Mucosa of rectum (tissue), 2 donors: ENCODE data around the gene CTIF.

Experiments used
- H3K27ac ChIP-seq, 2 donors: one replicate each; pipeline ENCODE4 v1.7.0; 2013; ENCODE audit warnings: inconsistent platforms in 2 of 2, low read depth in 2 of 2, low read length in 2 of 2
- H3K27me3 ChIP-seq, 2 donors: one replicate each; pipeline ENCODE4 v1.7.0; 2013; ENCODE audit warnings: low read length in 2 of 2; ENCODE audit not compliant: control insufficient read depth in 2 of 2, insufficient read depth in 2 of 2
- H3K36me3 ChIP-seq, 2 donors: one replicate each; pipeline ENCODE4 v1.7.0; 2013; ENCODE audit warnings: low read length in 2 of 2; ENCODE audit not compliant: control insufficient read depth in 2 of 2, insufficient read depth in 2 of 2
- H3K4me1 ChIP-seq, 2 donors: one replicate each; pipeline ENCODE4 v1.7.0; 2013; ENCODE audit warnings: low read length in 2 of 2, mild to moderate bottlenecking in 1 of 2; ENCODE audit not compliant: control insufficient read depth in 2 of 2, insufficient read depth in 2 of 2
- H3K4me3 ChIP-seq, 2 donors: one replicate each; pipeline ENCODE4 v1.7.0; 2013; ENCODE audit warnings: low read length in 2 of 2
- H3K9ac ChIP-seq, 2 donors: one replicate each; pipeline ENCODE4 v1.7.0; 2013; ENCODE audit warnings: low read length in 2 of 2, low read depth in 1 of 2, mild to moderate bottlenecking in 1 of 2
- H3K9me3 ChIP-seq, 2 donors: one replicate each; pipeline ENCODE4 v1.7.0; 2013; ENCODE audit warnings: low read length in 2 of 2; ENCODE audit not compliant: control insufficient read depth in 2 of 2
- donor health status: healthy.
- donor health status: Normal muscosa, but diverticular disease.

Gene CTIF

DNA sequence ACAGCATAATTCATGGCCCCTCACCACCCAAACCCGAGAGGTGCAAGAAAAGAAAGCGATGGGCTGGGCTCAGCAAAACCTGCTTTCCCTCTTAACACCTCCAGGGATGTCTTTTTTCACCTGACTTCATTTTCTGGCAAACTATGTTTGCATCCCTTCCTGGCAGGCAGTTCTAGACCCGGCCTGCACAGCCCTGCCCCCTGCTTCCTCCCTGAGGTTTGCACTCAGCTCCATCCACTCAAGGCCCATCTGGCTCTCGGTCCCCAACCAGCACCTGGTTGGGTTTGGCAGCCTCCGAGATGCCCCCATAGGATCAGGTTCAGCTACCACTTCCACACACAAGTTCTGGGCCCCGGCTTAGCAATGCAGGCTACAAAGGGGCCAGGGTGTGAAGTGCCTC is 226.2 kb downstream of the CTIF start:
- Histone ChIP-seq H3K9me3 (no peaks in the 10 kb centered on the region), H3K27ac (no peak overlapping the region), H3K9ac (no peak overlapping the region), H3K27me3 (no peaks in the 10 kb centered on the region), H3K36me3 (peaks cover 0 to 7% of the 10 kb centered on the region in 2 donors), H3K4me1 (peaks cover 12 to 24% of the 10 kb centered on the region in 2 donors), H3K4me3 (no peak overlapping the region)

DNA sequence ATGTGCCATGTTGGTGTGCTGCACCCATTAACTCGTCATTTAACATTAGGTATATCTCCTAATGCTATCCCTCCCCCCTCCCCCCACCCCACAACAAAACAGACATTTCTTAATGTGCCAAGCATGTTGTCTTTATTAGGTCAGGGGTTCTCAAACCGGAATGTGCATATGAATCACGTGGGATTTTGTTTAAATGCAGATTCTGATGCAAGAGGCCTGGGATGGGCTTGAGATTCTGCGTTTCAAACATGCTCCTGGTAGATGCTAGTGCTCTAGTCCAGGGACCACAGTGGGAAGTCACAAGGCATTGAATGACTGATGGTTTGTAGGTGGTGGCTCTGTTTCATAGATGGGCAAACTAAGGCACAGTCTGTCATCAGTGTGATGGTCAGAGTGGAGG is 227.2 kb downstream of the CTIF start:
- Histone ChIP-seq H3K27me3 (no peaks in the 10 kb centered on the region), H3K36me3 (peaks cover 0 to 7% of the 10 kb centered on the region in 2 donors), H3K4me1 (peaks cover 11 to 16% of the 10 kb centered on the region in 2 donors), H3K9me3 (no peaks in the 10 kb centered on the region), H3K9ac (no peak overlapping the region), H3K4me3 (no peak overlapping the region), H3K27ac (no peak overlapping the region)

DNA sequence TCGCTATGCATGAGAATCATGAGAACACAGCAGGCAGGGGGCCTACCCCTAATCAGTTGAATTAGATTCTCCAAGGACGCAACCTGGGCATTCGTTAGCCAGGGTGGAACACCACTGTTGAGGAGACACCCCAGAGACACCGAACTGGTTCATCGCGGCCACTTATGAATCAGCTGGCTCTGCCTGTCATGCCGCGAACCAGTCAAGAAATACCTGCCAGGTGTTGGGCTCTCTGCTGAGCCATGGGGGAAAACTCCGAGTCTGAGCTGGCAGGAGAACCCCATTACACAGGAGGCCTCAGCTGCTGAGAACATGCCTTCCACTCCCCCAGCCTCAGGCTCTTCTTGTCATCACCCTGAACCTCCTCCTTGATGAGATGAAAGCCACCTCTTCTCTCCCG is 227.7 kb downstream of the CTIF start:
- H3K9me3 ChIP-seq, result no peaks in the 10 kb centered on the region
- H3K36me3 ChIP-seq, result peaks cover 0 to 5% of the 10 kb centered on the region in 2 donors
- H3K4me3 ChIP-seq, result no peak overlapping the region
- H3K4me1 ChIP-seq, result peaks cover 6 to 12% of the 10 kb centered on the region in 2 donors
- no peaks in the 10 kb centered on the region for H3K27me3 ChIP-seq
- H3K9ac ChIP-seq, result no peak overlapping the region
- no peak overlapping the region for H3K27ac ChIP-seq

DNA sequence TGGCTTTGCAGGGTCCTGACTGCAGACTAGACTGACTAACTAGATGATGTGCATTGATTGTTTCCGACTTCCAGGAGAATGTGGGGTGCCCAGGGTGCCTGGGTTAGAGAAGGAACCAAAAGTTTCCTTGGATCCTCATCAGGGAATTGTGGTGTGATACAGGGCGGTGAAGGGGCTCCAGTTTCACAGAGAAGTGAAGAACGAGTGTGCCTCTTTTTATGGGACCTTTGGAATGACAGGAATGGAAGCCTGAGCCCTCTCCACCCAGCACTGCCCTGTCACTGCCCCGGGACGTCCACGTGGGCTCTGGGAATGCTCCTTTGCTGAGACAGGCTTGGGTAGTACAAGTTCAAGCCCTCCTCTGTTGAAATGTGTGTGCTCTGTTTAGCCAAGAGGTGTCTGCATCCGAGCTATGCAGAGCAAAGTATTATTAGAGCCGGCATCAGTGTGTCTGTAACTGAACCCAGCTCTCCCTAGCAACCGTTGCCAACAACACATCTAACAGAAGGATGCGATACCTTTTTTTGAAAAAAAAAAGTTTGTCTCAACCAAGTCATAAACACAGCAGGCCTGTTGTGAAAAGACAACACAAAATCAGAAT is 228.4 kb downstream of the CTIF start:
- Histone ChIP-seq H3K4me1 (peaks cover 4 to 9% of the 10 kb centered on the region in 2 donors), H3K9ac (no peak overlapping the region), H3K27ac (no peak overlapping the region), H3K9me3 (no peaks in the 10 kb centered on the region), H3K36me3 (peaks cover 0 to 2% of the 10 kb centered on the region in 2 donors), H3K4me3 (no peak overlapping the region), H3K27me3 (no peaks in the 10 kb centered on the region)

DNA sequence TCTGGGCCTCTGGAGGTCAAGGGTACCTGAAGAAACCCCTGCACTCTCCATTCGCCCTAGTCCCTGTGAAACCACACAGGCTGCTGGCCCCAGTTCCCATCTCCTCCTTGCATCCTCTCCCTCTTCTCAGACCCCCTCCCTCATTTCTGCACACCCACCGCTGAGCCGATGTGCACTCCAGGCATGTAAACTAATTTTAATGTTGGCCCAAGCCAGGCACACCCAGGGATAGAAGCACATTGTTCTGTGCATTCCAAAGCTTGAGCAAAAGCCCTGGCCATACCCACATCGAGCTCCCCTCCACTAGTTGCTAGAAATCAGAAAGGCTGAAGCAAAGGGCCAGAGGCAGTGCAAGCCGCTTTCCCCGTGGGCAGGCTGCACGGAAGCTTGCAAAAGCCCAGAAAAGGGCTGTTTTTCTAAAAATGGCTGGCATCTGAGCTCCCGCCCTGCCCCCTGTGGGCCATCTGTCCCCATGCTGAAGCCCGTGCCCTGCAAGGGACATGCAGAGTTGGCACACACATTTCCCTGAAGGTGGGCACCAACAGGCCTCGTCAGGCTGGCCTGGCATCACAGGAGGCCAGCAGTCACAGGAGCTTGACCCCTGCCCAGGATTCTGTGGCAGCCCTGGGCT is 230.3 kb downstream of the CTIF start:
- Histone ChIP-seq H3K4me3 (no peak overlapping the region), H3K9me3 (no peaks in the 10 kb centered on the region), H3K27me3 (no peaks in the 10 kb centered on the region), H3K36me3 (no peaks in the 10 kb centered on the region), H3K27ac (no peak overlapping the region), H3K9ac (no peak overlapping the region), H3K4me1 (peaks cover 0 to 2% of the 10 kb centered on the region in 2 donors)

DNA sequence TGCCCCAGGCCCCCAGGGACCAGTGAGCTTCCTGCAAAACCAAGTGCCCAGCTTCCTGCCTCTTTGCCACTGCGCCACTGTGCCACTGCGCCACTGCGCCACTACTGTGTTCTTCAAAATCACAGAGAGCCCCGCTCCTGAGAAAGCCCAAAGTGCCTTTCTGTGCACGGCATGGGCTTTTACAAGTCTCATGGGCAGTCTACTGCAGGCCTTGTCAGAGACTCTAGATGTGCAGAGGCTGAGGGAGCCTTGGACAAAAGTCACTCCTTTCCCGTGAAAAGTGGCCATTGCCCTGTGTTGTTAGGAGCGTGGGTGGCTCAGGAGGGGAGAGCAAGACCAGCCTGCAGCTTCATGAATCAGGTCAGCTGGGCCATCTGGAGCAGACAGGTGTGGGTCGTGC is 231.4 kb downstream of the CTIF start:
- Histone ChIP-seq H3K9me3 (no peaks in the 10 kb centered on the region), H3K4me1 (peaks cover 0 to 2% of the 10 kb centered on the region in 2 donors), H3K27me3 (no peaks in the 10 kb centered on the region), H3K27ac (no peak overlapping the region), H3K9ac (no peak overlapping the region), H3K36me3 (no peaks in the 10 kb centered on the region), H3K4me3 (no peak overlapping the region)

DNA sequence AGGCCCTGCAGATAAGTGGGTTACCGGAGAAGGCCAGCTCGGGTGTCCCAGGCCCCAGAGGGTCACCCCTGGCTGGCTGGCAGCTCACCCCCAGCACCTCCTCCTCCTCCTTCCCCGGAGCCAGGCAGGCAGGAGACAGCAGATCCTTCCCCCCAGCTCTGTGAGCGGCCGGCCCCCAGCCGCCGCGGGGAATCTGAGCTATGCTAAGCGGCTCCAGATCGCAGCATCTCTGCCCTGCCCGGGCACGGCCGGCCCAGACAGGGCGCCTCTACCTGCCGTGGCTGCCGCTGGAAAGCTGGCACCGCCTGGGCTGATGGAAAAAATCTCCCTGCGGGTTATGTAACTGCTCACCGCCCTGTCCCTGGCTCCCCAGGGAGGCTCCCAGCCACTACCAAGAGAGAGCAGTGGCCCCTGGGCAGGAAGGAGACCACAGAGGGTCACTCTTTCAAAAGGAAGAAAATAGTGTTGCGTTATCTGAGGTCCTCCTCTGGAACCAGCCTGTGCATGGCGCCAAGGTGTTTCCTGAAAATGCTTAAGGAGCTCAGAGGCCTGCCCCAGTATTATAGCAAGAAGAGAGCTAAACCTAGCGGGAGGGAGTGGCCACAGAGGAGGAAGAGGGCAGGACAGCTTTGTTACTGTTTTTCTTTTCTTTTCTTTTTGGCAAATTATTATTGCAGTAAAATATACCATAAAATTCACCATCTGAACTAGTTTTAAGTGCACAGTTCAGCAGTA is 233.0 kb downstream of the CTIF start:
- Histone ChIP-seq H3K27me3 (no peaks in the 10 kb centered on the region), H3K4me1 (peaks cover 0 to 4% of the 10 kb centered on the region in 2 donors), H3K9me3 (no peaks in the 10 kb centered on the region), H3K36me3 (no peaks in the 10 kb centered on the region), H3K9ac (no peak overlapping the region), H3K4me3 (no peak overlapping the region), H3K27ac (no peak overlapping the region)

DNA sequence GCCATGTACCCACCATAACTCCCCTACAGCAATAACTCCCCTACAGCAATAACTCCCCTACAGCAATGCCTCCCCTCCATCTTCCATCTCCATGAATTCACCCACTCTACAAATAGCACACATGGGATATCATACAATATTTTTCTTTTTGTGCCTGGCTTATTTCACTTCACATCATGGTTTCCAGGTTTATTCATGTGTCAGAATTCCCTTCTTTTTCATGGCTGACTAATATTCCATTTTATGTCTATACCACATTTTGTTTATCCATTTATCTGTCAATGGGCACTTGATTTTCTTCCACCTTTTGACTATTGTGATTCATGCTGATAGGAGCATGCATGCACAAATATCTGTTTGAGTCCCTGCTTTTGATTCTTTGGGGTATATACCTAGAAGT is 233.6 kb downstream of the CTIF start:
- Histone ChIP-seq H3K4me3 (no peak overlapping the region), H3K9ac (no peak overlapping the region), H3K4me1 (peaks cover 2 to 6% of the 10 kb centered on the region in 2 donors), H3K27ac (no peak overlapping the region), H3K36me3 (no peaks in the 10 kb centered on the region), H3K27me3 (no peaks in the 10 kb centered on the region), H3K9me3 (no peaks in the 10 kb centered on the region)

DNA sequence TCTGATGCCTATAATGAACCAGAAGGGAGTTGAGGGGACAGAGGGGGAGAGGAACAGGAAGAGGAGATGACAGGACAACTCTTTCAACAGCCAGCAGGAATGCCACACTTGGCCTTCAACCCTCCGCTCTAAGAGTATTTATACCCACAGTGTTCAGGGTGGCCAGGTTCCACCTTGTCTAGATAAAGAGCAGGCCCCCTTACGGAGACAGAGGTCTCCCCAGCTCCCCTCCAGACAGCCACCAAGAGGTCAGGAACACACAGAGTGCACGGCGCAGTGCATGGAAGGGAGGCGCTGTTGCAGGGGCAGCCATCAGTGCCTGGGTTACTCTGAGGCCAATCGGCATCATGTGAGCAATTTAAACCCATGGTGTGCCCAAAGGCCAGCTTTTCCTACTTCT is 235.0 kb downstream of the CTIF start:
- no peak overlapping the region for H3K4me3 ChIP-seq
- H3K9me3 ChIP-seq, result no peaks in the 10 kb centered on the region
- H3K27me3 ChIP-seq, result no peaks in the 10 kb centered on the region
- no peak overlapping the region for H3K9ac ChIP-seq
- peaks cover 5 to 9% of the 10 kb centered on the region in 2 donors for H3K4me1 ChIP-seq
- no peak overlapping the region for H3K27ac ChIP-seq
- no peaks in the 10 kb centered on the region for H3K36me3 ChIP-seq

DNA sequence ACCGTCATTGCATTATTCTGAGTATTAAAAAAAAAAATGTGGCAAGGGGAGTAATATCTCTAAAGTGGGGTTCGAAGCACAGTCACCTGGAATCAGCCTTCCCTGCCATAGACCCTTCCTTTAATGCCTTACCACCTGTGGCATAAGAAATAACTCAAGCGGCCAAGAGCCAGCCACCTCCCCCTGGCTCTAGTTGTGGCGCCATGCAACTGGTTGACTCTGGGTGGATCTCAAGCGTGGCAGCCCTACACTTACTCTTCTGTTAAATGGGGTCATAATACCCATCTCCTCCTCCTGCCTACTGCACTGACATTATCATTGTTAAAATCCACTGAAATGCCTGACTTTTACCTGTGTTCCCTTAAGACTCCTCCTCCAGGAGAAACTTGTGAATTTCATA is 236.1 kb downstream of the CTIF start:
- Histone ChIP-seq H3K4me1 (peaks cover 5 to 9% of the 10 kb centered on the region in 2 donors), H3K36me3 (no peaks in the 10 kb centered on the region), H3K9ac (no peak overlapping the region), H3K4me3 (no peak overlapping the region), H3K27me3 (no peaks in the 10 kb centered on the region), H3K27ac (no peak overlapping the region), H3K9me3 (no peaks in the 10 kb centered on the region)
